NCI-H345 treated with DMSO at 0.1 percent for 48 hours (cell line): Measurements from ENCODE around the gene BANF2.
"Not testable (repeated sequence)": the region's sequence is repeated elsewhere in the genome, so short reads cannot be mapped to it uniquely, and the experiment has no call there.

Experiments
- DNase-seq: peaks from one replicate; lab custom pipeline; 2025; ENCODE audit not compliant: unreplicated experiment; lab: John Stamatoyannopoulos, UW

The BANF2 gene

GRCh38 chr20:17699931-17700351 is at the start of gene BANF2:
Gene BANF2, plus strand, starts transcription at chr20:17699966. Its CDS starts 25,060 bp downstream, at chr20:17725026.
- no peak for DNase-seq

GRCh38 chr20:17650301-17651128 is 49.3 kb upstream of the BANF2 start:
- no peak for DNase-seq

GRCh38 chr20:17651129-17651759 is 48.5 kb upstream of the BANF2 start:
- no peak for DNase-seq

GRCh38 chr20:17651760-17652388 is 47.9 kb upstream of the BANF2 start:
- no peak for DNase-seq

- no peak for DNase-seq
Observed at GRCh38 chr20:17652411-17652810, 47.4 kb upstream of the BANF2 start.

- DNase-seq = no peak
Observed at GRCh38 chr20:17653835-17654648, 45.7 kb upstream of the BANF2 start.

- DNase-seq = no peak
Observed at GRCh38 chr20:17654649-17655285, 45.0 kb upstream of the BANF2 start.

- no peak for DNase-seq
Observed at GRCh38 chr20:17655286-17655651, 44.5 kb upstream of the BANF2 start.

GRCh38 chr20:17655865-17656479 is 43.8 kb upstream of the BANF2 start:
- DNase-seq = no peak

GRCh38 chr20:17657079-17657825 is 42.5 kb upstream of the BANF2 start:
- no peak for DNase-seq

- no peak for DNase-seq
Observed at GRCh38 chr20:17657898-17658647, 41.7 kb upstream of the BANF2 start.

GRCh38 chr20:17658648-17658993 is 41.1 kb upstream of the BANF2 start:
- no peak for DNase-seq

GRCh38 chr20:17659344-17659743 is 40.4 kb upstream of the BANF2 start:
- DNase-seq = not testable (repeated sequence)

- no peak for DNase-seq
Observed at GRCh38 chr20:17659801-17660200, 40.0 kb upstream of the BANF2 start.

- DNase-seq = no peak
Observed at GRCh38 chr20:17660667-17661066, 39.1 kb upstream of the BANF2 start.

GRCh38 chr20:17661121-17661744 is 38.5 kb upstream of the BANF2 start:
- DNase-seq = no peak

GRCh38 chr20:17662333-17663039 is 37.3 kb upstream of the BANF2 start:
- no peak for DNase-seq

GRCh38 chr20:17663040-17663399 is 36.7 kb upstream of the BANF2 start:
- no peak for DNase-seq
